Prostate gland (tissue), 2 donors: Measurements from ENCODE around the gene KRTAP5-8. TPM values are rescaled to one million over a fixed set of nuclear protein-coding genes. Genes with fewer than 3 reads are reported as not detected.

Source experiments
- small RNA-seq, 2 donors: library from RNA; depleted of rRNA; stranded (forward); fragments of <200 nt; gene quantifications; one replicate each; pipeline ENCODE3, GENCODE V24; 2016
- total RNA-seq, 2 donors: library from RNA; depleted of rRNA; stranded (reverse); fragments of >200 nt; gene quantifications; one replicate each; pipeline ENCODE4 v1.1.0, GENCODE V29; 2016

KRTAP5-8 gene
- total RNA-seq, 2 donors from 2014 or later, result 2.8 TPM; not detected in 1

Small RNAs within 50 kb of the gene (small RNA-seq; reads per million reads assigned to genes)
- 0 reads per million in 2 donors for gene AP000867.1
- gene KRTAP5-14P, result 0 reads per million in 2 donors

Other genes starting within 250 kb of the KRTAP5-8 start
- 10 to 100 TPM; 29.5 to 93.9 TPM for gene DHCR7, start 89.6 kb upstream of the KRTAP5-8 start, total RNA-seq
- 10 to 100 TPM; 56.6 to 80.2 TPM for gene NADSYN1, start 84.8 kb upstream of the KRTAP5-8 start, total RNA-seq
- gene KRTAP5-7, start 10.8 kb upstream of the KRTAP5-8 start, total RNA-seq, result 1 to 10 TPM in 1 of 2 donors, not detected in 1; 1.8 TPM
- 1 to 10 TPM in 1 of 2 donors, not detected in 1; 2.2 TPM for gene KRTAP5-9, start 10.4 kb downstream of the KRTAP5-8 start, total RNA-seq
- gene KRTAP5-10, start 27.5 kb downstream of the KRTAP5-8 start, total RNA-seq, result not detected
- gene KRTAP5-11, start 44.9 kb downstream of the KRTAP5-8 start, total RNA-seq, result not detected